ENCODE data around the gene UBB. TPM values are rescaled to one million over a fixed set of nuclear protein-coding genes. Genes with fewer than 3 reads are reported as not detected.

The UBB gene
- total RNA-seq, 6 experiments from 2014 or later = 1,553 to 1,785 (median 1,678) TPM

- Mint-ChIP-seq H3K27ac (no peak overlapping the region), H3K4me3 (no peak overlapping the region), H3K9me3 (no peaks in the 10 kb centered on the region), H3K4me1 (ENCODE audit: low read depth) (no peaks in the 10 kb centered on the region), H3K27me3 (ENCODE audit: insufficient read depth) (peaks cover 2% of the 10 kb centered on the region; the same call in 1 of the 2 replicates), H3K36me3 (ENCODE audit: low read depth) (no peaks in the 10 kb centered on the region)
- TF ChIP-seq, protein P1, sequence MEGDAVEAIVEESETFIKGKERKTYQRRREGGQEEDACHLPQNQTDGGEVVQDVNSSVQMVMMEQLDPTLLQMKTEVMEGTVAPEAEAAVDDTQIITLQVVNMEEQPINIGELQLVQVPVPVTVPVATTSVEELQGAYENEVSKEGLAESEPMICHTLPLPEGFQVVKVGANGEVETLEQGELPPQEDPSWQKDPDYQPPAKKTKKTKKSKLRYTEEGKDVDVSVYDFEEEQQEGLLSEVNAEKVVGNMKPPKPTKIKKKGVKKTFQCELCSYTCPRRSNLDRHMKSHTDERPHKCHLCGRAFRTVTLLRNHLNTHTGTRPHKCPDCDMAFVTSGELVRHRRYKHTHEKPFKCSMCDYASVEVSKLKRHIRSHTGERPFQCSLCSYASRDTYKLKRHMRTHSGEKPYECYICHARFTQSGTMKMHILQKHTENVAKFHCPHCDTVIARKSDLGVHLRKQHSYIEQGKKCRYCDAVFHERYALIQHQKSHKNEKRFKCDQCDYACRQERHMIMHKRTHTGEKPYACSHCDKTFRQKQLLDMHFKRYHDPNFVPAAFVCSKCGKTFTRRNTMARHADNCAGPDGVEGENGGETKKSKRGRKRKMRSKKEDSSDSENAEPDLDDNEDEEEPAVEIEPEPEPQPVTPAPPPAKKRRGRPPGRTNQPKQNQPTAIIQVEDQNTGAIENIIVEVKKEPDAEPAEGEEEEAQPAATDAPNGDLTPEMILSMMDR (IDR thresholded peaks at IDR 0.05) = no peak
- DNase-seq = no peak
These were observed 46.1 kb downstream of the UBB start for GRCh38 chr17:16427020-16427419.

DNA sequence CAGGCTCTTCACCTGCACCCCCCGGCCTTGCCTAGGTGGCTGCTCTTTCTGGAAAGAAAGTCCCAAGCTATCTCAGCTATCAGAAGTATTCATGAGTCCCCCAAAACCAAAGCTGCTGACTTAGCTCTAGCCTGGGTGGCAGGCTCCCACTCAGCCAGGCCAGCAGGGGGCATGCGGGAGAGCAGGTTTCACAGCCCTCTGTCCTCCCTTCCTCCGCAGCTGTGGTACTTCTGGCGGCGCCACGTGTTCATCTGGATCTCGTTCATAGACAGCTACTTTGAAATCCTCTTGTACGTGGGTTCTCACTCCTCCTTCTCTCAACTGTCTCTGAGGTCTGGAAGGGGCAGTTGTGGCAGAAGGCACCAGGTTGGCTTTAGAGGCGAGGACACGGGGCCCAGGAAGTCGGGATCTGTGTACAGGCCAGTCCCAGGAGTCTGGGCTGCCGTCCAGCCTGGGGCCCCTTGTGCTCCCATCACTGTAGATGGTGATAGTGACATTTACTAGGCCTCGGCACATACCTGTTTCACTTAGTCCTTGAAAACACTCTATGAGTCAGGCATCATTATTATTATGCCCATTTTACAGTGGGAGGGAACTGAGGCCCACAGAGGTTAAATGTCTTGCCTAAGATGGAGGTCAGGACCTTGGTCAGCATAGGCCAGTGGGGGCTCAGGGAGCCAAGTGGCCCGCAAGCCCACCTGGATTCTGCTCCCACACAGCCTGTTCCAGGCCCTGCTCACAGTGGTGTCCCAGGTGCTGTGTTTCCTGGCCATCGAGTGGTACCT, 47.4 kb downstream of the UBB start:
- no peaks in the 10 kb centered on the region for H3K36me3 Mint-ChIP-seq (ENCODE audit: low read depth)
- DNase-seq = peak; percentile 41
- H3K27ac Mint-ChIP-seq = 0 out of 2 replicates have a peak overlapping the region, but pooled peaks have one; percentile 9
- H3K4me1 Mint-ChIP-seq (ENCODE audit: low read depth) = no peaks in the 10 kb centered on the region
- peaks cover 2% of the 10 kb centered on the region; the same call in 1 of the 2 replicates for H3K27me3 Mint-ChIP-seq (ENCODE audit: insufficient read depth)
- TF ChIP-seq, protein P1 (IDR thresholded peaks at IDR 0.05) = peak; percentile 83
- H3K9me3 Mint-ChIP-seq = no peaks in the 10 kb centered on the region
- H3K4me3 Mint-ChIP-seq = no peak overlapping the region

GRCh38 chr17:16429083-16429482, 48.2 kb downstream of the UBB start:
- H3K4me3 Mint-ChIP-seq = no peak overlapping the region
- peaks cover 2% of the 10 kb centered on the region; the same call in 1 of the 2 replicates for H3K27me3 Mint-ChIP-seq (ENCODE audit: insufficient read depth)
- no peak for DNase-seq
- H3K9me3 Mint-ChIP-seq = no peaks in the 10 kb centered on the region
- H3K4me1 Mint-ChIP-seq (ENCODE audit: low read depth) = no peaks in the 10 kb centered on the region
- H3K27ac Mint-ChIP-seq = no peak overlapping the region
- TF ChIP-seq, protein P1 (IDR thresholded peaks at IDR 0.05) = no peak
- no peaks in the 10 kb centered on the region for H3K36me3 Mint-ChIP-seq (ENCODE audit: low read depth)

- DNase-seq = no peak
- Mint-ChIP-seq H3K36me3 (ENCODE audit: low read depth) (no peaks in the 10 kb centered on the region), H3K4me1 (ENCODE audit: low read depth) (no peaks in the 10 kb centered on the region), H3K4me3 (no peak overlapping the region), H3K27ac (no peak overlapping the region), H3K27me3 (ENCODE audit: insufficient read depth) (peaks cover 2% of the 10 kb centered on the region), H3K9me3 (no peaks in the 10 kb centered on the region)
- TF ChIP-seq, protein P1 (IDR thresholded peaks at IDR 0.05) = no peak
These were observed 49.8 kb downstream of the UBB start for GRCh38 chr17:16430650-16431049.

DNA sequence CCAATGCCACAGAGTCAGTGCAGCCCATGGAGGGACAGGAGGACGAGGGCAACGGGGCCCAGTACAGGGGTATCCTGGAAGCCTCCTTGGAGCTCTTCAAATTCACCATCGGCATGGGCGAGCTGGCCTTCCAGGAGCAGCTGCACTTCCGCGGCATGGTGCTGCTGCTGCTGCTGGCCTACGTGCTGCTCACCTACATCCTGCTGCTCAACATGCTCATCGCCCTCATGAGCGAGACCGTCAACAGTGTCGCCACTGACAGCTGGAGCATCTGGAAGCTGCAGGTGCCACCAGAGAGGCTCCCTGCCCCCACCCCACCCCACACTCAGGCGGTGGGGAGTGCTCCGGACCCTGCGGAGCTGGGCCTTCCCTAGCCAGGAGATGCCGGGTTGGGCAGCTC, 51.1 kb downstream of the UBB start:
- no peak overlapping the region for H3K4me3 Mint-ChIP-seq
- no peak for DNase-seq
- H3K4me1 Mint-ChIP-seq (ENCODE audit: low read depth) = no peaks in the 10 kb centered on the region
- TF ChIP-seq, protein P1 (IDR thresholded peaks at IDR 0.05) = no peak
- H3K27me3 Mint-ChIP-seq (ENCODE audit: insufficient read depth) = peaks cover 2% of the 10 kb centered on the region
- H3K9me3 Mint-ChIP-seq = no peaks in the 10 kb centered on the region
- no peak overlapping the region for H3K27ac Mint-ChIP-seq
- no peaks in the 10 kb centered on the region for H3K36me3 Mint-ChIP-seq (ENCODE audit: low read depth)

Other genes starting within 250 kb of the UBB start
- gene NCOR1, start 165.6 kb upstream of the UBB start, total RNA-seq (2021; fragmentation: NEBNext Ultra II Directional; extraction: Animal tissue kit (Norgen Biotek cat#: 25700)) = 100 to 1,000 TPM; 103 to 115 (median 111) TPM
- 10 to 100 TPM; 12.0 to 15.5 (median 14.9) TPM for gene PIGL, start 163.9 kb upstream of the UBB start, total RNA-seq (2021; fragmentation: NEBNext Ultra II Directional; extraction: Animal tissue kit (Norgen Biotek cat#: 25700))
- gene CENPV, start 27.6 kb upstream of the UBB start, total RNA-seq (2021; fragmentation: NEBNext Ultra II Directional; extraction: Animal tissue kit (Norgen Biotek cat#: 25700)) = 10 to 100 TPM; 12.2 to 22.4 (median 15.2) TPM
- 10 to 100 TPM in 4 of 6 experiments, 1 to 10 TPM in 2; 2.9 to 19.5 (median 18.1) TPM for gene TRPV2, start 34.5 kb downstream of the UBB start, total RNA-seq (2021; fragmentation: NEBNext Ultra II Directional; extraction: Animal tissue kit (Norgen Biotek cat#: 25700))
- gene LRRC75A, start 111.1 kb downstream of the UBB start, total RNA-seq (2021; fragmentation: NEBNext Ultra II Directional; extraction: Animal tissue kit (Norgen Biotek cat#: 25700)) = under 1 TPM; 0.14 to 0.57 (median 0.27) TPM
- 10 to 100 TPM in 1 of 6 experiments, 1 to 10 TPM in 5; 6.5 to 11.1 (median 8.6) TPM for gene ZNF287, start 188.1 kb downstream of the UBB start, total RNA-seq (2021; fragmentation: NEBNext Ultra II Directional; extraction: Animal tissue kit (Norgen Biotek cat#: 25700))